GM21381 (cell line): Measurements from ENCODE around the gene PAEP.

Source experiments
- ATAC-seq: cut with Tn5 transposase; IDR thresholded peaks from one replicate; pipeline ENCODE4 v1.9.1; 2021; ENCODE audit warnings: mild to moderate bottlenecking, moderate library complexity; ENCODE audit not compliant: unreplicated experiment

PAEP gene

DNA sequence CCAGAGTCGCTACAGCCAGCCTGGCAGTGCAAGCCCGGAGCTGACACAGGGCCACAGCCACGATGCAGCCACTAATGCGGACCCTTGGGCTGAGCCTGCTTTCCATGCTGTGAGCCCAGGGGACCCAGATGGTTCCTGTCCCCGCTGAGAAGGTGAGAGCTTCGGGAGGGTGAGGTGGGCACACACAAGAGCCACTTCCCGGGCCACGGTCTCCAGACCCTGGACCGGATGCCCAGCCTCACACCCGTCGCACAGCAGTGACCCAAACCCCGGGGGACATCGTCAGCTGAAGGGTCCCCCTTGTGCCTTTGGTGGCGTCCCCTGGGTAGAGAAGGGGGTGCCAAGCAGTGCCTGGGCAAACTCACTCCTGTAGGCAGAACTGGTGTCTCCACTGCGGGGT lies 13.4 kb downstream of the PAEP start:
- ATAC-seq = no peak

DNA sequence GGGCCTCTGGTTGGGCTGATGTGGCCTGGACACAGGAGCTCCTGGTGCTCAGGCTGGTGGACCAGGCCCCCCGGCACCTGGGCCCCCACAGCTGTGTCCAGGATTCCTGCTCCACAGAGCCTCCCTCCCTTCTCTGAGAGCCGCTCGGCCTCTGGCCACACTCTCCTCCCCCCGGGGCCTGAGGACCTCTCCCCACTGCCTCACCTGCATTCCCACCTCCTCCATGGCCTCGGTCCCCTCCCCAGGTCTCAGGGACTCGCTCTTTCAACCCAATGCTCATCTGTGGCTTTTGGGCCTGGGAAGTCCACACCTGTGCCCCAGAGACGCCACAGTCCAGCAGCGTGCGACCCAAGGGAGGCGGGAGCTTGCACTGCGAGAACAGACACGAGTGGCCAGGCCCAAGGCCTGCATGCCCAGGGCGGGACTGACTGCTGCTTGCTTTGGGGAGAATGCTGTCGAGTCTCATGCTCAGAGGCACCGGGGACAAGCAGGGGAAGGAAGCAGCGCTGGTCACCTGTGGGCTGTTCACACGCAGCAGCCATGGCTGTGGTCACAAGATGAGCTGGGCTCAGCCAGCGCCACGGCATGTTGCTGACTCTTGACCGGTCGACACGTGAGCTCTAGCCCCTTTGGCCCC lies 14.6 kb downstream of the PAEP start:
- ATAC-seq = no peak

- no peak for ATAC-seq
Measured at GRCh38 chr9:135577256-135577655, 15.7 kb downstream of the PAEP start.

GRCh38 chr9:135579356-135579755 lies 17.8 kb downstream of the PAEP start:
- no peak for ATAC-seq

DNA sequence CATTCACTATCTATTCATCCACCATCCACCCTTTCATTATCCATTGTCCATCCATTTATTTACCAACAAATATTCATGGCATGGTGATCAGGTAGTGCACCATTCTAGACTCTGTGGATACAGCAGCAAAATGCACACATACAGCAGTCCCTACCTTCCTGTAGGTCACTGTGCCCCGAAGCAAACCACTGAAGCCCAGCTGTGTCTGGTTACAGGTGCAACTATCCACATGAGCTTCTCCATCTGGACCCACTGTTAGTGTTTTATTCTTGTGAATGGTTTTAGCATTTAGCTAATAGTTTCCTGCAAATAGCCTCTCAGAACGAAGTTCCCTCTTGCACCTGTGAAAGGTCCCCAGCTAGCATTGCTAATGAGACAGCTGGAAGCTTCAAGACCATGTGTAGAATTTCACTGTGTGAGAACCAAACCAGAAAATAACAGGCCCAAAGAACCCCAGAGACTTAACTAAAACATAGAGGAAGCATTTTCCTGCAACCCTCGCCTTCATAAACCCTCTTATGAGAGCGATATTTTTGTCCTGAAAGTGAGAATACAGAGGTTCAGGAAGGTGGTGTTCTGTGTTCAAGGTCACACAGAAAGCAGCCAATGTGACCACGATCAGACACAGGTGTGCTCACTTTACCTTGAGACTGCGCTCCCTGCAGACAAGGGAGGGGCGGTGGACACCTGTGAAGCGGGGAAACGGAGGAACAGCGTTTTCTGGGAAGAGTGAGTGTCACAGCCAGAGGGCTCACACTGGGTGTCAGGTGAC lies 18.5 kb downstream of the PAEP start:
- ATAC-seq = no peak

GRCh38 chr9:135580664-135581380 lies 19.3 kb downstream of the PAEP start:
- ATAC-seq = no peak

DNA sequence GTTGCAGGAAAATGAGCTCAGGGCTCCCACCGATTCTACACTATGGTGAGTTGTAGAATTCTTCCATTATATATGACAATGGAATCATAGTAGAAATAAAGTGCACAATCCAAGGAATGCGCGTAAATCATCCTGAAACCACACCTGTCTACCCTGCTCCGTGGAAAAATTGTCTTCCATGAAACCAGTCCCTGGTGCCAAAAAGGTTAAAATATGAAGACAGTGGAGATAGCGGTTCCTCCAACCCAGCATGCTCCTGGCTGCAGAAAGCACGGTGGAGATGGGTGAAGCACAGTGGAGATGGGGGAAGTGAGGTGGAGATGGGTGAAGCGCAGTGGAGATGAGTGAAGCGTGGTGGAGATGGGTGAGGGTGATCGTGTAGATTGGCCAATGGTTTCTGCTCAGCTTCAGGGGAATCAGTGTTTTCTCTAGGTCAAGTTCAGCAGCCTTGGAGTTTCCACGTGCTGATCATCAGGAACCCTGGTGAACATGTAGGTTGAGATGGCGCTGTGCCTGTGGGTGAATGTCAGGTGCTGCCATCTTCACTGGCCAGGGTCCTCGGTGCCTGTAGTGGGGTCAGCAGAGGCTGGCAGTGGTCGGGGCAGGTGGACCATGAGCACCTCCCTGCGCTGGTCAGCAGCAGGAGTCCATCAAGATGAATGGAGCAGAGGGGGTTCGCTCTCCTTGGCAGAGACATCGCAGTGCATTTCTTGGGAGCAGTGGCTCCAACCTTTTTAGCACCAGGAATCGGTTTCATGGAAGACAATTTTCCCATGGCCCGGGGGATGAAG lies 20.3 kb downstream of the PAEP start:
- no peak for ATAC-seq

GRCh38 chr9:135582541-135582940 lies 21.0 kb downstream of the PAEP start:
- no peak for ATAC-seq

DNA sequence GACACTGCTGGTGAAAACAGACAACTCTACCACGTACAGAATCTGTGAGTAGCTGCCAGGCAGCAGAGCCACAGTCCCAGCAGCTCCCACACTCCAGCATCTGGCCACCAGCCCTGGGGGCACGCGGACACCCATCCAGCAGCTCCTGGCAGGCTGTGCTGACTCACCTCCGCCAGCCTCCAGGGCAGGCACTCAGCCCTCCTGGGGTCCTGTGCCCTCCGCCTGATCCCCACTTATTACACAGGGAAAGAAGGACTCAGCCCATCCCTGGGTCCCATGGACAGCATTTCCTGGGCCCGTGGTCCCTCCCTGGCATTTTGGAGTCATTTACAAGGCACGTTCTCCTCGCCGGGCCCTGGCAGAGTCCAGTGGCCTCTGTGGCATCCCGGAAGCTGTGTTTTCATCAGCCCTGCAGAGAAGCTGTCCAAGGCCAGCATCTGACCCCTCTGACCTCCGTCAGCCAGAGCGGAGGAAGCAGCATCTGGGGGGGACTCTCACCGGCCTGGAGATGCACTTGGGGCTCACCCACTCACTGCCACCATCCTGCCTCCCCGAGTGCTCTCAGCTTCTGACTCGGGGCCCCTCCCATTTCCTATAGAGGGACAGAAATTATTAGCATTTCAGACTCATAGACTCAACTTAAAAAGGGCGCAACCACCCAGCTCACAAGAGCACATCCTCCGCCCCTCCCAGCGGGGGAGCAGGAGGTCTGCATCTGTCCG lies 21.6 kb downstream of the PAEP start:
- no peak for ATAC-seq

DNA sequence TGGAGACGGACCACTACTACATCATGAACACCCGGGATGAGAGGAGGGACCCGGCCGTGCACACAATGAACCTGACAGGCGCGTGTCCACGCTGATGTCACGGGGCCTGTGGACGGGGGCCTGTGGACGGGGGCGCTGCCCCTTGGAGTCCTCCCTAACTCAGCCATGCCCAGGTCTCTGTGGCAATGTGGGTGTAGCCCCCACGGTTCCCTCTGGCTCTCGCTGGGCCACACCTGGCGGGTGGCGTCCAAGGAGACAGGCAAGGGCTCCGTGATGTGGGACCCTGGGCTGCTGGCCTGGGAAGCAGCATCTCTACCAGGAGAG lies 22.1 kb downstream of the PAEP start:
- no peak for ATAC-seq

DNA sequence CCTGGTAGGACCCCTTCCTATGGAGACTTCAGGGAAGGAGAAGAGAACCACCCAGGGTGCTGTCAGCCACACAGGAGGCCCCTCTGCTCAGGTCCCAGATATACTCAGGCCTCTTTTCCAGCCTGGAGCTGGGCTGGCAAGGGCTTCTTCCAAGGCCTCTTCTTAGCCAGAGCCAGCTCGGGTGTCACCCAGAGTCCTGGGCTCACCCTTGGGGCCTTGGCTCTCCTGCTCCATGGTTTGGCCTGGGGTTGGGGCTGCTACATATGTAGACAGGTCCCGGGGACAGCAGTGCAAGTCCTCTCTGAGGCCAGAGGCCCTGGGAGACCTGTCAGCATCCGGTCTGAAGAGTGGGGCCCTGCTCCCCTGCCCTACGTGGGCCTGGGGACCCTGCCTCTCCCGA lies 22.8 kb downstream of the PAEP start:
- no peak for ATAC-seq

- ATAC-seq = no peak
Measured at GRCh38 chr9:135584934-135585333, 23.4 kb downstream of the PAEP start.

DNA sequence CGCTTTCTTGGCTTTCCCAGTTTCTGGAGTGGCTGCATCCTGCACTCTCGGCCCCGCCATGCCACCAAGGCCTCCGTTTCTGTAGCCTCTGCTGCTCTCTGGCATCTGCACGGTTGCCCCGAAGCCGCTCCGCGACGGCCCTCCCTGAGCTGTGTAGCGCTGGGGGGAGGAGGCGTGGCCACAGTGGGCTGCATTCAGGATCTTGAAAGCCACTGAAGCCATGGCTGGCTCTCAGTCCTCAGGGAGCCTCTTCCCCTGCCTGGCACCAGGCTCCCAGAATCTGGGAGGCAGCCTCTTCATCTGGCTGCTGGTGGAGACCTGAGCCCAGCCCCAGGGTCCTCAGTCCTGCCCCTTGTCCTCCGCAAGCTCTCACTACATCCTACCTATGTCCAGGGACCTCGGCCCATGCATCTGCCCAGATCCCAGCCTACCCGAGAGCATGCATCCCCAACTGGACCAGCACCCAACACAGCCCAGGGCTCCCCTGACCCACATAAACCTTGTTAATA lies 25.1 kb downstream of the PAEP start:
- no peak for ATAC-seq

DNA sequence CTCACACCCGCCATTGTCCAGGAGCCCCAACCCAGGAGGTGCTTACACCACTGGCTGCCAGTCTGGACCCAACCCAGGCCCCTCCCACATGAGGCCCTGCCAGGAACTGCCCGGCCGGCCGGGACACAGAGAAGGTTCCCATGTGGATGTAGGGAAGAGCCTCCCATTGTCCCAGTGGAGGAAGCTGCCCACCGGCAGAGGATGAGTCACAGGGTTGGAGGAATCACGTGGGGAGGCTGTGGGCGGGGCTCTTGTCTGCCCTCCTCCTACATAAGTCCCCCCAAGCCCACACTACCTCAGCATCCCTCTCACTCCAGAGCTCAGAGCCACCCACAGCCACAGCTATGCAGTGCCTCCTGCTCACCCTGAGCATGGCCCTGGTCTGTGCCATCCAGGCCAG lies 26.1 kb downstream of the PAEP start:
- ATAC-seq = no peak

- no peak for ATAC-seq
Measured at GRCh38 chr9:135588371-135588770, 26.8 kb downstream of the PAEP start.

GRCh38 chr9:135588886-135589595 lies 27.5 kb downstream of the PAEP start:
- no peak for ATAC-seq

GRCh38 chr9:135589596-135590485 lies 28.3 kb downstream of the PAEP start:
- no peak for ATAC-seq

- no peak for ATAC-seq
Measured at GRCh38 chr9:135590486-135591079, 29.0 kb downstream of the PAEP start.
